Measurements from ENCODE around the gene CTTNBP2.

DNA sequence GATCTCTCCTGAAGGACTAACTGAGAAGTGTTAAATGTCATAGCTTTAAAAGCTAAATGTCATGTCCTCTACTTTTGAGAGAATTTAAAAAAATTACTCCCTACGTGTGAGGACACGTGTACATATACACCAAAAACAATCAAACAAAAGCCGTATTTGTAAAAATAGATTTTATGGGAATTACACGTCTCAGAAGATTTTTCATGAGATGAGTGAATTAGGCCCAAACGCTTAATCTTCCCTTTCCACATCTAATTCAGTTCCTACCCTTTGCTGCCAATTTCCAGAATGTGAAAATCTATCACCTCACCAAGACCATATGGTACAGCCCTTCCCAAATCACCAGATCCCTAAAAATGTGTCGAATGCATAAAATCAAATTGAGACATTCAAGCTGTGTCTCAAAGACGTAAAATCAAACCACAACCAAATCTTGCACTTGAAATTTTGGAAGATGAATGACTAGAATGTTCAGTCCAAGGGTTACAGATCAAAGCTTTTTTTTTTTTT, 1.0 kb upstream of the CTTNBP2 start:
- TF ChIP-seq MAZ (IDR thresholded peaks at IDR 0.05; ENCODE audit: borderline replicate concordance, low read depth, low read length) (no peak), FOXS1 (CRISPR knock-in tag; IDR thresholded peaks at IDR 0.05) (no peak), RAD21 (conservative IDR thresholded peaks at IDR 0.05 in 1 of 2, IDR thresholded peaks at IDR 0.05 in 1 of 2) (no peak), POLR2A (IDR thresholded peaks at IDR 0.05; ENCODE audit: low read length) (no peak)
- TF ChIP-seq, protein P1, sequence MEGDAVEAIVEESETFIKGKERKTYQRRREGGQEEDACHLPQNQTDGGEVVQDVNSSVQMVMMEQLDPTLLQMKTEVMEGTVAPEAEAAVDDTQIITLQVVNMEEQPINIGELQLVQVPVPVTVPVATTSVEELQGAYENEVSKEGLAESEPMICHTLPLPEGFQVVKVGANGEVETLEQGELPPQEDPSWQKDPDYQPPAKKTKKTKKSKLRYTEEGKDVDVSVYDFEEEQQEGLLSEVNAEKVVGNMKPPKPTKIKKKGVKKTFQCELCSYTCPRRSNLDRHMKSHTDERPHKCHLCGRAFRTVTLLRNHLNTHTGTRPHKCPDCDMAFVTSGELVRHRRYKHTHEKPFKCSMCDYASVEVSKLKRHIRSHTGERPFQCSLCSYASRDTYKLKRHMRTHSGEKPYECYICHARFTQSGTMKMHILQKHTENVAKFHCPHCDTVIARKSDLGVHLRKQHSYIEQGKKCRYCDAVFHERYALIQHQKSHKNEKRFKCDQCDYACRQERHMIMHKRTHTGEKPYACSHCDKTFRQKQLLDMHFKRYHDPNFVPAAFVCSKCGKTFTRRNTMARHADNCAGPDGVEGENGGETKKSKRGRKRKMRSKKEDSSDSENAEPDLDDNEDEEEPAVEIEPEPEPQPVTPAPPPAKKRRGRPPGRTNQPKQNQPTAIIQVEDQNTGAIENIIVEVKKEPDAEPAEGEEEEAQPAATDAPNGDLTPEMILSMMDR (IDR thresholded peaks at IDR 0.05): no peak
- TF ChIP-seq, protein P2, sequence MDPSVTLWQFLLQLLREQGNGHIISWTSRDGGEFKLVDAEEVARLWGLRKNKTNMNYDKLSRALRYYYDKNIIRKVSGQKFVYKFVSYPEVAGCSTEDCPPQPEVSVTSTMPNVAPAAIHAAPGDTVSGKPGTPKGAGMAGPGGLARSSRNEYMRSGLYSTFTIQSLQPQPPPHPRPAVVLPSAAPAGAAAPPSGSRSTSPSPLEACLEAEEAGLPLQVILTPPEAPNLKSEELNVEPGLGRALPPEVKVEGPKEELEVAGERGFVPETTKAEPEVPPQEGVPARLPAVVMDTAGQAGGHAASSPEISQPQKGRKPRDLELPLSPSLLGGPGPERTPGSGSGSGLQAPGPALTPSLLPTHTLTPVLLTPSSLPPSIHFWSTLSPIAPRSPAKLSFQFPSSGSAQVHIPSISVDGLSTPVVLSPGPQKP (IDR thresholded peaks at IDR 0.05; ENCODE audit: low read depth, low read length): no peak

Measured in A549 (cell line).